Fibroblast of gingiva (primary cell): Measurements from ENCODE around the gene STK32B.

Experiments
- DNase-seq: peaks from one replicate; pipeline ENCODE4 v3.0.0-alpha.2; 2011; ENCODE audit warnings: low read depth

STK32B gene

GRCh38 chr4:5125321-5125720 lies 74.0 kb downstream of the STK32B start:
- no peak for DNase-seq

- no peak for DNase-seq
These were observed 75.0 kb downstream of the STK32B start for GRCh38 chr4:5126231-5126630.

- no peak for DNase-seq
These were observed 75.6 kb downstream of the STK32B start for GRCh38 chr4:5126857-5127256.

GRCh38 chr4:5127556-5127955 lies 76.3 kb downstream of the STK32B start:
- DNase-seq = no peak

- no peak for DNase-seq
These were observed 77.3 kb downstream of the STK32B start for GRCh38 chr4:5128569-5128968.

GRCh38 chr4:5133201-5133600 lies 81.9 kb downstream of the STK32B start:
- no peak for DNase-seq

GRCh38 chr4:5133933-5134594 lies 82.8 kb downstream of the STK32B start:
- DNase-seq = no peak

- DNase-seq = no peak
These were observed 83.3 kb downstream of the STK32B start for GRCh38 chr4:5134620-5135019.

- no peak for DNase-seq
These were observed 85.9 kb downstream of the STK32B start for GRCh38 chr4:5137226-5137625.

- DNase-seq = no peak
These were observed 86.6 kb downstream of the STK32B start for GRCh38 chr4:5137927-5138326.

GRCh38 chr4:5138389-5138788 lies 87.1 kb downstream of the STK32B start:
- no peak for DNase-seq

GRCh38 chr4:5139141-5139540 lies 87.9 kb downstream of the STK32B start:
- no peak for DNase-seq

GRCh38 chr4:5141802-5142201 lies 90.5 kb downstream of the STK32B start:
- no peak for DNase-seq

- DNase-seq = peak; percentile 53
These were observed 91.4 kb downstream of the STK32B start for GRCh38 chr4:5142726-5143125.

GRCh38 chr4:5143306-5143861 lies 92.1 kb downstream of the STK32B start:
- DNase-seq = no peak

- no peak for DNase-seq
These were observed 92.7 kb downstream of the STK32B start for GRCh38 chr4:5143940-5144339.

GRCh38 chr4:5144384-5144783 lies 93.1 kb downstream of the STK32B start:
- DNase-seq = no peak

GRCh38 chr4:5146248-5146647 lies 95.0 kb downstream of the STK32B start:
- DNase-seq = no peak

GRCh38 chr4:5152521-5152920 lies 101.2 kb downstream of the STK32B start:
- no peak for DNase-seq

- DNase-seq = no peak
These were observed 105.4 kb downstream of the STK32B start for GRCh38 chr4:5156682-5157081.

- no peak for DNase-seq
These were observed 106.8 kb downstream of the STK32B start for GRCh38 chr4:5157791-5158770.

GRCh38 chr4:5158825-5159224 lies 107.5 kb downstream of the STK32B start:
- DNase-seq = no peak

- no peak for DNase-seq
These were observed 109.4 kb downstream of the STK32B start for GRCh38 chr4:5160668-5161067.
